Head of caudate nucleus (tissue), 42 donors: ENCODE data around the gene PCDHA8.
"Not testable (repeated sequence)": the region's sequence is repeated elsewhere in the genome, so short reads cannot be mapped to it uniquely, and the experiment has no call there.

ENCODE experiments used
- DNase-seq, 42 donors: peaks; one replicate each; pipeline versions ENCODE4 v3.0.0 to v3.0.0-alpha.2; 2020 to 2021; ENCODE audit warnings: mixed read lengths in 7 of 42
- intact Hi-C: fragments of 100-400 bp; cut with DNase I; formaldehyde crosslinking; loops from one replicate; pipeline ENCODE4 v1.15.0; 2022

PCDHA8 gene

DNA sequence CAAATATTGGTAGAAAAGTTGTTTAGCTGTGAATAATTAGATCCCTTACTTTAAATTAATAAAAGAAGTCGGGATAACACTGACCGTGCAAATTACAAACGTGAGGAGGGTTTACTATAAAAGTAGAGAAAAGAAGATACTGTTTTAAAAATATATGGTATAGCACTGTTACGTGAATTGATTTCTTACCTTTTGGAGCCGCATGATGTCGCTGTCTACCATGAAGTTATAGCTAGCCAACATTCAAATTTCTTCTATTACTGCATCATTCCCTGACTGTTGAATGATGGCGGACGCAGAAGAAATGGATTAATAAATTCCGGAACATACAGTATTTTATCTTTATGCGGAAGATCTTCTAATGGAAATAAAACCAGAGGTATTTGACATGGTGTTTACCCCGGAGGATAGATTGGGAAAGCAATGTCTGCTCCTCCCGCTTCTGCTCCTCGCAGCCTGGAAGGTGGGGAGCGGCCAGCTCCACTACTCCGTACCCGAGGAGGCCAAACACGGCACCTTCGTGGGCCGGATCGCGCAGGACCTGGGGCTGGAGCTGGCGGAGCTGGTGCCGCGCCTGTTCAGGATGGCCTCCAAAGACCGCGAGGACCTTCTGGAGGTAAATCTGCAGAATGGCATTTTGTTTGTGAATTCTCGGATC is 13.2 kb upstream of the PCDHA8 start, which contains the start of gene PCDHA6:
PCDHA6 (plus strand) TSS at position 257 of the 658 bp plus-strand sequence; CDS start at position 389, 132 bp downstream.
- intact Hi-C loops: no loop called here
- DNase-seq: peak in 2 of 42 donors; percentile 20 to 61

DNA sequence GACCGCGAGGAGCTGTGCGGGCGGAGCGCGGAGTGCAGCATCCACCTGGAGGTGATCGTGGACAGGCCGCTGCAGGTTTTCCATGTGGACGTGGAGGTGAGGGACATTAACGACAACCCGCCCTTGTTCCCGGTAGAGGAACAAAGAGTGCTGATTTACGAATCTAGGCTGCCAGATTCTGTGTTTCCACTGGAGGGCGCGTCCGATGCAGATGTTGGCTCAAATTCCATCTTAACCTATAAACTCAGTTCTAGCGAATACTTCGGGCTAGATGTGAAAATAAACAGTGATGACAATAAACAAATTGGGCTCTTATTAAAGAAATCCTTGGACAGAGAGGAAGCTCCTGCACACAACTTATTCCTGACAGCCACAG is 12.6 kb upstream of the PCDHA8 start:
- intact Hi-C loops: no loop called here
- peak in 1 of 42 donors; percentile 19 for DNase-seq

DNA sequence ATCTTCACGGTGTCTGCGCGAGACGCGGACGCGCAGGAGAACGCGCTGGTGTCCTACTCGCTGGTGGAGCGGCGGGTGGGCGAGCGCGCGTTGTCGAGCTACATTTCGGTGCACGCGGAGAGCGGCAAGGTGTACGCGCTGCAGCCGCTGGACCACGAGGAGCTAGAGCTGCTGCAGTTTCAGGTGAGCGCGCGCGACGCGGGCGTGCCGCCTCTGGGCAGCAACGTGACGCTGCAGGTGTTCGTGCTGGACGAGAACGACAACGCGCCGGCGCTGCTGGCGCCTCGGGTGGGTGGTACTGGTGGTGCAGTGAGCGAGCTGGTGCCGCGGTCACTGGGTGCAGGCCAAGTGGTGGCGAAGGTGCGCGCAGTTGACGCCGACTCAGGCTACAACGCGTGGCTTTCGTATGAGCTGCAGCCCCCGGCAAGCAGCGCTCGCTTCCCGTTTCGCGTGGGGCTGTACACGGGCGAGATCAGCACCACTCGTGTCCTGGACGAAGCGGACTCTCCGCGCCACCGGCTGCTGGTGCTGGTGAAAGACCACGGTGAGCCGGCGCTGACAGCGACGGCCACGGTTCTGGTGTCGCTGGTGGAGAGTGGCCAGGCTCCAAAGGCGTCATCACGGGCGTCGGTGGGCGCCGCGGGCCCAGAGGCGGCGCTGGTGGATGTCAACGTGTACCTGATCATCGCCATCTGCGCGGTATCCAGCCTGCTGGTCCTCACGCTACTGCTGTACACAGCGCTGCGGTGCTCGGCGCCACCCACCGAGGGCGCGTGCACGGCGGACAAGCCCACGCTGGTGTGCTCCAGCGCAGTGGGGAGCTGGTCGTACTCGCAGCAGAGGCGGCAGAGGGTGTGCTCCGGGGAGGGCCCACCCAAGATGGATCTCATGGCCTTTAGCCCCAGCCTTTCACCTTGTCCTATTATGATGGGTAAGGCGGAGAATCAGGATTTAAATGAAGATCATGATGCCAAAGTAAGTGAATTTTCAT is 11.2 kb upstream of the PCDHA8 start:
- DNase-seq, intact Hi-C loops: not testable (repeated sequence)

DNA sequence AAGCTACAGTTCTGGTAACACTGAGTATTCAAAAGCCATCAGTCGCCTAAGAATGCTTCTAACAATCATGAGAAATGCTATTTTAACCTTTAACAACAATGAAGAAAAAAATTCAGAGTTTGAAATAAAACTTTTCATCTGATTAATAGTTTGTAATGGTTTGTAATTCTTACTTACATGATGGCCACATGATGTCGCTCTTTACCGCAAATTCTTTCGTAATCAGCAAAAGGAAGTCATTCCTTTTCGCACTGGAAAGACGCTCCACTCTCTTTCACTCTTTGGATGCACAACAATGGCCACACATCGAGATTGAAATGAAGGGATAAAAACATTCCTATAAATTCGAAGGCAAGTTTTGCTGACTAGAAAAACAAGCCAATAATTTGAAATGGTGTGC is 7.0 kb upstream of the PCDHA8 start, which contains the start of gene PCDHA7:
PCDHA7 (plus strand) TSS at position 277 of the 400 bp plus-strand sequence; CDS start at position 392, 115 bp downstream.
- intact Hi-C loops: no loop called here
- DNase-seq: peak in 3 of 42 donors; percentile 34 to 63 (median 56)

DNA sequence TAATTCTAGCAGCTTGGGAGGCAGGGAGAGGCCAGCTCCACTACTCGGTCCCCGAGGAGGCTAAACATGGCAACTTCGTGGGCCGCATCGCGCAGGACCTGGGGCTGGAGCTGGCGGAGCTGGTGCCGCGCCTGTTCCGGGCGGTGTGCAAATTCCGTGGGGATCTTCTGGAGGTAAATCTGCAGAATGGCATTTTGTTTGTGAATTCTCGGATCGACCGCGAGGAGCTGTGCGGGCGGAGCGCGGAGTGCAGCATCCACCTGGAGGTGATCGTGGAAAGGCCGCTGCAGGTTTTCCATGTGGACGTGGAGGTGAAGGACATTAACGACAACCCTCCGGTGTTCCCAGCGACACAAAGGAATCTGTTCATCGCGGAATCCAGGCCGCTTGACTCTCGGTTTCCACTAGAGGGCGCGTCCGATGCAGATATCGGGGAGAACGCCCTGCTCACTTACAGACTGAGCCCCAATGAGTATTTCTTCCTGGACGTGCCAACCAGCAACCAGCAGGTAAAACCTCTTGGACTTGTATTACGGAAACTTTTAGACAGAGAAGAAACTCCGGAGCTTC is 6.5 kb upstream of the PCDHA8 start:
- DNase-seq, intact Hi-C loops: not testable (repeated sequence)

DNA sequence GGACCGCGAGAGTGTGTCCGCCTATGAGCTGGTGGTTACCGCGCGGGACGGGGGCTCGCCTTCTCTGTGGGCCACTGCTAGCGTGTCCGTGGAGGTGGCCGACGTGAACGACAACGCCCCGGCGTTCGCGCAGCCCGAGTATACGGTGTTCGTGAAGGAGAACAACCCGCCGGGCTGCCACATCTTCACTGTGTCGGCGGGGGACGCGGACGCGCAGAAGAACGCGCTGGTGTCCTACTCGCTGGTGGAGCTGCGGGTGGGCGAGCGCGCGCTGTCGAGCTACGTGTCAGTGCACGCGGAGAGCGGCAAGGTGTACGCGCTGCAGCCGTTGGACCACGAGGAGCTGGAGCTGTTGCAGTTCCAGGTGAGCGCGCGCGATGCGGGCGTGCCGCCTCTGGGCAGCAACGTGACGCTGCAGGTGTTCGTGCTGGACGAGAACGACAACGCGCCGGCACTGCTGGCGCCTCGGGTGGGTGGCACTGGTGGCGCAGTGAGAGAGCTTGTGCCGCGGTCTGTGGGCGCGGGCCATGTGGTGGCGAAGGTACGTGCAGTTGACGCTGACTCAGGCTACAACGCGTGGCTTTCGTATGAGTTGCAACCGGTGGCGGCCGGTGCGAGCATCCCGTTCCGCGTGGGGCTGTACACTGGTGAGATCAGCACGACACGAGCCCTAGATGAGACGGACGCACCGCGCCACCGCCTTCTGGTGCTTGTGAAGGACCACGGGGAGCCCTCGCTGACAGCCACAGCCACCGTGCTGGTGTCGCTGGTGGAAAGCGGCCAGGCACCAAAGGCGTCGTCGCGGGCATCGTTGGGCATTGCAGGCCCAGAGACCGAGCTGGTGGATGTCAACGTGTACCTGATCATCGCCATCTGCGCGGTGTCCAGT is 5.1 kb upstream of the PCDHA8 start:
- intact Hi-C loops: no loop called here

DNA sequence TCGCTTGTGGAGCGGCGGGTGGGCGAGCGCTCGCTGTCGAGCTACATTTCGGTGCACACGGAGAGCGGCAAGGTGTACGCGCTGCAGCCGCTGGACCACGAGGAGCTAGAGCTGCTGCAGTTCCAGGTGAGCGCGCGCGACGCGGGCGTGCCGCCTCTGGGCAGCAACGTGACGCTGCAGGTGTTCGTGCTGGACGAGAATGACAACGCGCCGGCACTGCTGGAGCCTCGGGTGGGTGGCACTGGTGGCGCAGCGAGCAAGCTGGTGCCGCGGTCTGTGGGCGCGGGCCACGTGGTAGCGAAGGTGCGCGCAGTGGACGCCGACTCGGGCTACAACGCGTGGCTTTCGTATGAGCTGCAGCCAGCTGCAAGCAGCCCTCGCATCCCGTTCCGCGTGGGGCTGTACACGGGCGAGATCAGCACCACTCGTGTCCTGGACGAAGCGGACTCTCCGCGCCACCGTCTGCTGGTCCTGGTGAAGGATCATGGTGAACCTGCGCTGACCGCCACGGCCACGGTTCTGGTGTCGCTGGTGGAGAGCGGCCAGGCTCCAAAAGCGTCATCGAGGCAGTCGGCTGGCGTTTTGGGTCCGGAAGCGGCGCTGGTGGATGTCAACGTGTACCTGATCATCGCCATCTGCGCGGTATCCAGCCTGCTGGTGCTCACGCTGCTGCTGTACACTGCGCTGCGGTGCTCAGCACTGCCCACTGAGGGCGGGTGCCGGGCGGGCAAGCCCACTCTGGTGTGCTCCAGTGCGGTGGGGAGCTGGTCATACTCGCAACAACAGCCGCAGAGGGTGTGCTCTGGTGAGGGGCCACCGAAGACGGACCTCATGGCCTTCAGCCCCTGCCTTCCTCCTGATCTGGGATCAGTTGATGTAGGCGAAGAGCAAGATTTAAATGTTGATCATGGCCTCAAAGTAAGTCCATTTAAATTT is 2.1 kb downstream of the PCDHA8 start:
- no peak for DNase-seq
- intact Hi-C loops: no loop called here

More for the DNA sequence above, 5.1 kb upstream of the PCDHA8 start:
- DNase-seq: no peak

DNA sequence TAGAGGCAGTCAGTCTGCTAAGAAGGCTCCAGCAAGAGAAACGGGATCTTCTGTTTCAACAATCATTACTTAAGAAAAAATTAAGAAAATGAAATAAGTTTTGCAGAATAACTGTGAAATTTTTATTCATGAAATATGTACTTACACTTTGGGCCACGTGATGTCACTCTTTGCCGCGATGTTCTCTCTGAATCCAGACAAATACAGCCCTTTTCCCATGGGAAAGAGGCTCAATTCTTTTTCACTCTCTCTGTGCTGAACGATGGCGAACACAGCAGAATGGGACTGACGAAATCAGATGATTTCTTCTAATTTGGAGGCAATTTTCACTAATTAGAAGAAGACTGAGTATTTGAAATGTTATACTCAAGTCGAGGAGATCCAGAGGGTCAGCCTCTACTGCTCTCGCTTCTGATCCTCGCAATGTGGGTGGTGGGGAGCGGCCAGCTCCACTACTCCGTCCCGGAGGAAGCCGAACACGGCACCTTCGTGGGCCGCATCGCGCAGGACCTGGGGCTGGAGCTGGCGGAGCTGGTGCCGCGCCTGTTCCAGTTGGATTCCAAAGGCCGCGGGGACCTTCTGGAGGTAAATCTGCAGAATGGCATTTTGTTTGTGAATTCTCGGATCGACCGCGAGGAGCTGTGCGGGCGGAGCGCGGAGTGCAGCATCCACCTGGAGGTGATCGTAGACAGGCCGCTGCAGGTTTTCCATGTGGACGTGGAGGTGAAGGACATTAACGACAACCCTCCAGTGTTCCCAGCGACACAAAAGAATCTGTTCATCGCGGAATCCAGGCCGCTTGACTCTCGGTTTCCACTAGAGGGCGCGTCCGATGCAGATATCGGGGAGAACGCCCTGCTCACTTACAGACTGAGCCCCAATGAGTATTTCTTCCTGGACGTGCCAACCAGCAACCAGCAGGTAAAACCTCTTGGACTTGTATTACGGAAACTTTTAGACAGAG is 7.4 kb downstream of the PCDHA8 start, which contains the start of gene PCDHA9:
PCDHA9 (plus strand) TSS at position 244 of the 964 bp plus-strand sequence; CDS start at position 358, 114 bp downstream.
- DNase-seq, intact Hi-C loops: not testable (repeated sequence)

DNA sequence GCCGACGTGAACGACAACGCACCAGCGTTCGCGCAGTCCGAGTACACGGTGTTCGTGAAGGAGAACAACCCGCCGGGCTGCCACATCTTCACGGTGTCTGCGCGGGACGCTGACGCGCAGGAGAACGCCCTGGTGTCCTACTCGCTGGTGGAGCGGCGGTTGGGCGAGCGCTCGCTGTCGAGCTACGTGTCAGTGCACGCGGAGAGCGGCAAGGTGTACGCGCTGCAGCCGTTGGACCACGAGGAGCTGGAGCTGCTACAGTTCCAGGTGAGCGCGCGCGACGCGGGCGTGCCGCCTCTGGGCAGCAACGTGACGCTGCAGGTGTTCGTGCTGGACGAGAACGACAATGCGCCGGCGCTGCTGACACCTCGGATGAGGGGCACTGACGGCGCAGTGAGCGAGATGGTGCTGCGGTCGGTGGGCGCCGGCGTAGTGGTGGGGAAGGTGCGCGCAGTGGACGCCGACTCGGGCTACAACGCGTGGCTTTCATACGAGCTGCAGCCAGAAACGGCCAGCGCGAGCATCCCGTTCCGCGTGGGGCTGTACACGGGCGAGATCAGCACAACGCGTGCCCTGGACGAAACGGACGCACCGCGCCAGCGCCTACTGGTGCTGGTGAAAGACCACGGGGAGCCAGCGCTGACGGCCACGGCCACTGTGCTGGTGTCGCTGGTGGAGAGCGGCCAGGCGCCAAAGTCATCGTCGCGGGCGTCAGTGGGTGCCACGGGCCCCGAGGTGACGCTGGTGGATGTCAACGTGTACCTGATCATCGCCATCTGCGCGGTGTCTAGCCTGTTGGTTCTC is 9.0 kb downstream of the PCDHA8 start:
- DNase-seq, intact Hi-C loops: not testable (repeated sequence)

DNA sequence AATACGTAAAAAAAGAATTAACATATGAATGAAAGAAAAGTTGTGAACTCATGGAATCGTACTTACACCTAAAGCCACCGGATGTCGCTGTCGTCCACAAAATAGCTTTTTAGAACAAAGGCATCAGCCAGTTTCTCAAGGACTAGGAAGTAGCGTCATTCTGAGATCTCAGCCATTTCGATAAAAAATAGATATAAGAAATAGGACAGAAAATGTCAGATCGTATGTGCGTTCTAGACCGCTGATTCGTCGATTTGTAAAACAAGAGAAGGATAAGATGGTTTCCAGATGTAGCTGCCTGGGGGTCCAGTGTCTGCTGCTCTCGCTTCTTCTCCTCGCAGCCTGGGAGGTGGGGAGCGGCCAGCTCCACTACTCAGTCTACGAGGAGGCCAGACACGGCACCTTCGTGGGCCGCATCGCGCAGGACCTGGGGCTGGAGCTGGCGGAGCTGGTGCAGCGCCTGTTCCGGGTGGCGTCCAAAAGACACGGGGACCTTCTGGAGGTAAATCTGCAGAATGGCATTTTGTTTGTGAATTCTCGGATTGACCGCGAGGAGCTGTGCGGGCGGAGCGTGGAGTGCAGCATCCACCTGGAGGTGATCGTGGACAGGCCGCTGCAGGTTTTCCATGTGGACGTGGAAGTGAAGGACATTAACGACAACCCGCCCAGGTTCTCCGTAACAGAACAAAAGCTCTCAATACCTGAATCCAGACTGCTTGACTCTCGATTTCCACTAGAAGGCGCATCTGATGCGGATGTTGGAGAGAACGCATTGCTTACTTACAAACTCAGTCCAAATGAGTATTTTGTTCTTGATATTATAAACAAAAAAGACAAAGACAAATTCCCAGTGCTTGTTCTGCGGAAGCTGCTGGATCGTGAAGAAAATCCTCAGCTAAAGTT is 15.0 kb downstream of the PCDHA8 start, which contains the start of gene PCDHA10:
PCDHA10 (plus strand) TSS at position 126 of the 903 bp plus-strand sequence; CDS start at position 278, 152 bp downstream.
- intact Hi-C loops: no loop called here
- peak in 9 of 42 donors; percentile 20 to 48 (median 38) for DNase-seq

DNA sequence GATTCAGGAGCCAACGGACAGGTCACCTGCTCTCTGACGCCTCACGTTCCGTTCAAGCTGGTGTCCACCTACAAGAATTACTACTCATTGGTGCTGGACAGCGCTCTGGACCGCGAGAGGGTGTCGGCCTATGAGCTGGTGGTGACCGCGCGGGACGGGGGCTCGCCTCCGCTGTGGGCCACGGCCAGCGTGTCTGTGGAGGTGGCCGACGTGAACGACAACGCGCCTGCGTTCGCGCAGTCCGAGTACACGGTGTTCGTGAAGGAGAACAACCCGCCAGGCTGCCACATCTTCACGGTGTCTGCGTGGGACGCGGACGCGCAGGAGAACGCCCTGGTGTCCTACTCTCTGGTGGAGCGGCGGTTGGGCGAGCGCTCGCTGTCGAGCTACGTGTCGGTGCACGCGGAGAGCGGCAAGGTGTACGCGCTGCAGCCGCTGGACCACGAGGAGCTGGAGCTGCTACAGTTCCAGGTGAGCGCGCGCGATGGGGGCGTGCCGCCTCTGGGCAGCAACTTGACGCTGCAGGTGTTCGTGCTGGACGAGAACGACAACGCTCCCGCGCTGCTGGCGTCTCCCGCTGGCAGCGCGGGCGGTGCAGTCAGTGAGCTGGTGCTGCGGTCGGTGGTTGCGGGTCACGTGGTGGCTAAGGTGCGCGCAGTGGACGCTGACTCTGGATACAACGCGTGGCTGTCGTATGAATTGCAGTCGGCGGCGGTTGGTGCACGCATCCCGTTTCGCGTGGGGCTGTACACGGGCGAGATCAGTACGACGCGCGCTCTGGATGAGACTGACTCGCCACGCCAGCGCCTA is 16.4 kb downstream of the PCDHA8 start:
- no peak for DNase-seq
- intact Hi-C loops: no loop called here

DNA sequence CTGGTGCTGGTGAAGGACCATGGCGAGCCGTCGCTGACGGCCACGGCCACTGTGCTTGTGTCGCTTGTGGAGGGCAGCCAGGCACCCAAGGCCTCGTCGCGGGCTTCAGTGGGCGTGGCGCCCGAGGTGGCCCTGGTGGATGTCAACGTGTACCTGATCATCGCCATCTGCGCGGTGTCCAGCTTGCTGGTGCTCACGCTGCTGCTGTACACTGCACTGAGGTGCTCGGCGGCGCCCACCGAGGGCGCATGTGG is 16.9 kb downstream of the PCDHA8 start:
- no peak for DNase-seq
- intact Hi-C loops: no loop called here

DNA sequence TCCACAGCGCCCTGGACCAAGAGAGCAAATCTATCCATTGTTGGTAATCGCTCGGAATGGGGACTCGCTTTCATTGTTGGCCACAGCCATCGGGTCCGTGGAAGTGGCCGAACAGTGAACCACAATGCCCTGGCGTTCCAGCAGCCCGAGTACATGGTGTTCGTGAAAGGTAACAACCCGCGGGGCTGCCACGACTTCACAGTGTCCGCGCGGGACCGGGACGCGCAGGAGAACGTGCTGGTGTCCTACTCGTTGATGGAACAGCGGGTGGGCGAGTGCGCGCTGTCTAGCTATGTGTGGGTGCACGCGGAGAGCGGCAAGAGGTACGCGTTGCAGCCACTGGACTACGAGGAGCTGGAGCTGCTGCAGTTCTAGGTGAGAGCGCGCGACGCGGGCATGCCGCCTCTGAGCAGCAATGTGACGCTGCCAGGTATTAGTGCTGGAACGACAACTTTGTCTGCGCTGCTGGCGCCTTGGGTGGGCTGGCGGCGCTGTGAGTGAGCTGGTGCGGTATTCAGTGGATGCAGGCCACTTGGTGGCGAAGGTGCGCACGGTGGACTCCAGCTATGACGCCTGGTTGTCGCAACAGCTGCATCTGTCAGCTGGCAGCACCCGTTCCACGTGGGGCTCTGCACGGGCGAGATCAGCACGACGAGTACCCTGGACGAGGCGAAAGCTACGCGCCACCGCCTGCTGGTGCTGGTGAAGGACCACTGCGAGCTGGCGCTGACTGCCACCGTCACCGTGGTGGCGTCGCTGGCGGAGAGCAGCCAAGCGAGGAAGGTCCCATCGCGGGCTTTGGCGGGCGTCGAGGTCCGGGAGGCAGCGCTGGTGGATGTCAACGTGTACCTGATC is 21.7 kb downstream of the PCDHA8 start:
- no peak for DNase-seq
- intact Hi-C loops: no loop called here
